OCI-LY7 (cell line): ENCODE results near the gene SPON1.

Source experiments
- EZH2phosphoT487 ChIP-seq: fragments of 200-600 bp; sonication (generic); IDR thresholded peaks from 2 replicates; pipeline ENCODE4 v1.6.1; 2018; ENCODE audit warnings: low read depth, borderline replicate concordance, mild to moderate bottlenecking, mixed run types, antibody characterized with exemption, low read length, moderate library complexity, mixed read lengths
- TF ChIP-seq, protein P1 (sequence below): fragments of 200-600 bp; sonication (generic); conservative IDR thresholded peaks from 2 replicates; pipeline ENCODE4 v1.5.1; 2014; ENCODE audit warnings: mild to moderate bottlenecking, antibody characterized with exemption, low read length, moderate library complexity, mixed read lengths

DNA sequence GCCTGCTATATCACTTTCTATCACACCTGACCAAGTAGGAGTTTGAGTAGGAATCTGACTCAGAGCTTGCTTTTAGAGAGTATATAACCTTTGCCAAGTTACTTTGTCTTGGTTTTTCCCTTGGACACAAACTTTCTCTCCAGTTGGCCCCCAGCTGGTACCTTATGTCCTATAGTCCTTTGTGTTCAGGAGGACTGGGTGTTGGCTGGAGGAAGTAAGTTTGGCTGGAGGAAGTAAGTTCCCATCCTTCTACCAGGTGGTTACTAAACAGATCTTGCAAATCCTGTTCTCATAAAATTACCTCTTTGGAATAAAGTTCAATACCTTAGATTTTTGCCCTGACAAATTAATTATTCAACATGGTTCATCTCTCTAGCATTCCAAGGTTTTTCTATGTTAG is 37.2 kb downstream of the SPON1 start:
- TF ChIP-seq, protein P1, sequence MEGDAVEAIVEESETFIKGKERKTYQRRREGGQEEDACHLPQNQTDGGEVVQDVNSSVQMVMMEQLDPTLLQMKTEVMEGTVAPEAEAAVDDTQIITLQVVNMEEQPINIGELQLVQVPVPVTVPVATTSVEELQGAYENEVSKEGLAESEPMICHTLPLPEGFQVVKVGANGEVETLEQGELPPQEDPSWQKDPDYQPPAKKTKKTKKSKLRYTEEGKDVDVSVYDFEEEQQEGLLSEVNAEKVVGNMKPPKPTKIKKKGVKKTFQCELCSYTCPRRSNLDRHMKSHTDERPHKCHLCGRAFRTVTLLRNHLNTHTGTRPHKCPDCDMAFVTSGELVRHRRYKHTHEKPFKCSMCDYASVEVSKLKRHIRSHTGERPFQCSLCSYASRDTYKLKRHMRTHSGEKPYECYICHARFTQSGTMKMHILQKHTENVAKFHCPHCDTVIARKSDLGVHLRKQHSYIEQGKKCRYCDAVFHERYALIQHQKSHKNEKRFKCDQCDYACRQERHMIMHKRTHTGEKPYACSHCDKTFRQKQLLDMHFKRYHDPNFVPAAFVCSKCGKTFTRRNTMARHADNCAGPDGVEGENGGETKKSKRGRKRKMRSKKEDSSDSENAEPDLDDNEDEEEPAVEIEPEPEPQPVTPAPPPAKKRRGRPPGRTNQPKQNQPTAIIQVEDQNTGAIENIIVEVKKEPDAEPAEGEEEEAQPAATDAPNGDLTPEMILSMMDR, result no peak
- TF ChIP-seq EZH2phosphoT487, result no peak
